SK-N-SH (cell line): ENCODE results near the gene IL20RB. TPM values are rescaled to one million over a fixed set of nuclear protein-coding genes. Genes with fewer than 3 reads are reported as not detected.

Source experiments
- CTCF ChIA-PET: fragments of 300-600, 350-600 bp; formaldehyde crosslinking; extraction: SDS; loops from one replicate; lab custom pipeline; 2021; lab: Yijun Ruan, JAX
- POLR2A ChIA-PET: fragments of 350-600 bp; sonication (Branson Sonifier 250); formaldehyde crosslinking; extraction: SDS; loops from one replicate; lab custom pipeline; 2020; ENCODE audit warnings: antibody characterized with exemption, inconsistent platforms; lab: Yijun Ruan, JAX
- DNase-seq: peaks from one replicate; pipeline ENCODE4 v3.0.0; 2012
- H2AFZ ChIP-seq: fragments of 200-600 bp; sonication (generic); 2 replicates; pipeline ENCODE4 v1.8.1; 2016; ENCODE audit warnings: antibody characterized with exemption, mild to moderate bottlenecking, low read depth
- H3F3A ChIP-seq: fragments of 200-600 bp; sonication (generic); replicated peaks from 2 replicates; pipeline ENCODE3; 2016; ENCODE audit warnings: antibody characterized with exemption, mild to moderate bottlenecking; ENCODE audit not compliant: insufficient read depth
- H3K27ac ChIP-seq, 2 experiments: fragments of 200-500 bp in 1 of 2; fragments of 200-600 bp in 1 of 2; sonication (Bioruptor generic) in 1 of 2; sonication (generic), shearing (Covaris generic) in 1 of 2; 2 replicates each; pipeline versions ENCODE4 v1.5.1 to v1.6.1; 2014 to 2016; ENCODE audit warnings: low read depth in 2 of 2, inconsistent platforms in 1 of 2, low read length in 1 of 2, mild to moderate bottlenecking in 1 of 2, mixed read lengths in 1 of 2
- H3K27me3 ChIP-seq: fragments of 200-600 bp; sonication (generic), shearing (Covaris generic); 2 replicates; pipeline ENCODE4 v1.6.1; 2016; ENCODE audit warnings: mixed run types; ENCODE audit not compliant: insufficient read depth
- H3K36me3 ChIP-seq, 2 experiments: fragments of 200-500 bp in 1 of 2; fragments of 200-600 bp in 1 of 2; sonication (Bioruptor generic) in 1 of 2; sonication (generic) in 1 of 2; replicated peaks in 1 of 2; 2 replicates each; pipeline versions ENCODE3 to v1.5.1; 2014 to 2016; ENCODE audit warnings: low read length in 1 of 2, mild to moderate bottlenecking in 1 of 2; ENCODE audit not compliant: insufficient read depth in 2 of 2, control insufficient read depth in 1 of 2
- H3K4me1 ChIP-seq, 2 experiments: fragments of 200-500 bp in 1 of 2; fragments of 200-600 bp in 1 of 2; sonication (Bioruptor generic) in 1 of 2; sonication (generic), shearing (Covaris generic) in 1 of 2; 2 replicates each; pipeline versions ENCODE4 v1.5.1 to v1.6.1; 2014 to 2016; ENCODE audit warnings: low read depth in 1 of 2, low read length in 1 of 2, mixed run types in 1 of 2; ENCODE audit not compliant: insufficient read depth in 2 of 2, control insufficient read depth in 1 of 2
- H3K4me2 ChIP-seq: fragments of 200-600 bp; sonication (generic), shearing (Covaris generic); 2 replicates; pipeline ENCODE4 v1.6.1; 2017; ENCODE audit warnings: mixed run types
- H3K4me3 ChIP-seq, 2 experiments: fragments of 200-500 bp in 1 of 2; fragments of 200-600 bp in 1 of 2; sonication (Bioruptor generic) in 1 of 2; sonication (generic), shearing (Covaris generic) in 1 of 2; 2 replicates each; pipeline versions ENCODE4 v1.5.1 to v1.8.1; 2014 to 2016; ENCODE audit warnings: low read depth in 2 of 2, inconsistent platforms in 1 of 2, low read length in 1 of 2, mild to moderate bottlenecking in 1 of 2, mixed read lengths in 1 of 2, moderate library complexity in 1 of 2
- H3K79me2 ChIP-seq: fragments of 200-600 bp; sonication (generic); 2 replicates; pipeline ENCODE4 v1.8.1; 2017; ENCODE audit warnings: mild to moderate bottlenecking; ENCODE audit not compliant: insufficient read depth
- H3K9ac ChIP-seq: fragments of 200-600 bp; sonication (generic); 2 replicates; pipeline ENCODE4 v1.6.1; 2017; ENCODE audit warnings: mixed run types
- H3K9me2 ChIP-seq: fragments of 200-600 bp; sonication (generic); 2 replicates; pipeline ENCODE4 v1.6.1; 2017; ENCODE audit warnings: mixed run types
- H3K9me3 ChIP-seq: fragments of 200-600 bp; sonication (generic); 2 replicates; pipeline ENCODE4 v1.6.1; 2017; ENCODE audit warnings: mixed run types, mild to moderate bottlenecking, moderate library complexity
- H4K20me1 ChIP-seq: fragments of 200-600 bp; sonication (generic); 2 replicates; pipeline ENCODE4 v1.6.1; 2017; ENCODE audit warnings: mild to moderate bottlenecking, mixed run types; ENCODE audit not compliant: insufficient read depth
- CHD2 ChIP-seq: fragments of 150-350 bp; IDR thresholded peaks from 2 replicates; pipeline ENCODE4 v1.6.1; 2018; ENCODE audit warnings: low read length; ENCODE audit not compliant: partially characterized antibody
- EP300 ChIP-seq, 2 experiments: IDR thresholded peaks; 2 replicates each; pipeline versions ENCODE4 v1.4.0 to v1.6.1; 2012; ENCODE audit warnings: borderline replicate concordance in 1 of 2, low read depth in 1 of 2, low read length in 1 of 2
- FOSL2 ChIP-seq: IDR thresholded peaks from 2 replicates; pipeline ENCODE4 v1.4.0; 2012; ENCODE audit warnings: low read depth, mild to moderate bottlenecking, moderate library complexity, borderline replicate concordance
- FOXM1 ChIP-seq: IDR thresholded peaks from 2 replicates; pipeline ENCODE4 v1.4.0; 2012; ENCODE audit warnings: low read depth, mild to moderate bottlenecking
- GABPA ChIP-seq: IDR thresholded peaks from 2 replicates; pipeline ENCODE4 v1.4.0; 2012; ENCODE audit warnings: low read depth, mild to moderate bottlenecking
- GATA2 ChIP-seq: sonication (generic); formaldehyde crosslinking; IDR thresholded peaks from 2 replicates; pipeline ENCODE4 v1.5.0; 2020; ENCODE audit warnings: mild to moderate bottlenecking, missing genetic modification reagents
- MEF2A ChIP-seq: IDR thresholded peaks from 2 replicates; pipeline ENCODE4 v1.4.0; 2012; ENCODE audit warnings: low read depth, borderline replicate concordance
- MXI1 ChIP-seq: IDR thresholded peaks from 2 replicates; pipeline ENCODE4 v1.6.1; 2012; ENCODE audit warnings: mild to moderate bottlenecking, low read depth, low read length, improper control_type of control experiment
- RAD21 ChIP-seq: IDR thresholded peaks from 2 replicates; pipeline ENCODE4 v1.6.1; 2012; ENCODE audit warnings: mild to moderate bottlenecking, low read length
- RXRA ChIP-seq: IDR thresholded peaks from 2 replicates; pipeline ENCODE4 v1.4.0; 2012; ENCODE audit warnings: low read depth, mild to moderate bottlenecking, borderline replicate concordance
- SIN3A ChIP-seq: IDR thresholded peaks from 2 replicates; pipeline ENCODE4 v1.6.1; 2012; ENCODE audit warnings: low read depth, mild to moderate bottlenecking, low read length, moderate library complexity, borderline replicate concordance
- TCF12 ChIP-seq: IDR thresholded peaks from 2 replicates; pipeline ENCODE4 v1.4.0; 2012
- TEAD4 ChIP-seq: IDR thresholded peaks from 2 replicates; pipeline ENCODE4 v1.4.0; 2012; ENCODE audit warnings: mild to moderate bottlenecking, borderline replicate concordance; ENCODE audit not compliant: insufficient read depth
- WGBS: methylation state at CpG from one replicate; pipeline ENCODE4 v1.1.6; 2017; ENCODE audit warnings: low lambda C conversion rate; 5-methylcytosine and 5-hydroxymethylcytosine counted together
- polyA plus RNA-seq, 3 experiments: library from polyadenylated mRNA; depleted of rRNA; stranded (reverse); fragments of >200 nt; gene quantifications; 2 replicates each; pipeline ENCODE4 v1.2.3, GENCODE V29; 2012
- TF ChIP-seq, protein P1 (sequence below): fragments of 200-600 bp; sonication (generic); IDR thresholded peaks from 2 replicates; pipeline ENCODE4 v1.6.1; 2017; ENCODE audit warnings: antibody characterized with exemption, mild to moderate bottlenecking, moderate library complexity
- TF ChIP-seq, protein P2 (sequence below): IDR thresholded peaks from 2 replicates; pipeline ENCODE4 v1.4.0; 2012; ENCODE audit warnings: low read depth, borderline replicate concordance
- TF ChIP-seq, protein P3 (sequence below): fragments of 150-350 bp; IDR thresholded peaks from 2 replicates; pipeline ENCODE4 v1.6.1; 2017; ENCODE audit warnings: antibody characterized with exemption, low read length, low read depth, borderline replicate concordance
- TF ChIP-seq, protein P4 (sequence below): IDR thresholded peaks from 2 replicates; pipeline ENCODE4 v1.4.0; 2012; ENCODE audit warnings: low read depth, borderline replicate concordance

IL20RB gene
- polyA plus RNA-seq, 1 of the 3 experiments (the other 2 are of a cell fraction), result 0.58 TPM

DNA sequence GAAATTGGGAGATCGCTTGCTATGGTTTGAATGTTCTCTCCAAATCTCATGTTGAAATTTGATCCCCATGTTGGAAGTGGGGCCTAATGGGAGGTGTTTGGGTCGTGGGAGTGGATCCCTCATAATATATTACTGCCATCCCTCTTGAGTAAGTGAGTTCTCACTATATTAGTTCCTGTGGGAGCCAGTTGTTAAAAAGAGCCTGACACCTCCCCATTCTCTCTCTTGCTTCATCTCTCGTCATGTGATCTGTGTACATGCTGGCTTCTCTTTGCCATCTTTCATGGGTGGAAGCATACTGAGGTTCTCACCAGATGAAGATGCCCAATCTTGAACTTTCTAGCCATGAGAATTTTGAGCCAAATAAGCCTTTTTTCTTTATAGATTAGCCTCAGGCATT lies 43.0 kb upstream of the IL20RB start:
- H3K36me3 ChIP-seq, result peaks cover 0 to 4% of the 10 kb centered on the region in 2 experiments
- POLR2A ChIA-PET, result no interaction called here
- H3K9me2 ChIP-seq, result no peaks in the 10 kb centered on the region
- no peak for DNase-seq
- H2AFZ ChIP-seq, result no peak overlapping the region
- H3K27me3 ChIP-seq, result no peaks in the 10 kb centered on the region
- CTCF ChIA-PET, result no interaction called here
- H3K4me1 ChIP-seq, result peaks cover 0 to 11% of the 10 kb centered on the region in 2 experiments; a peak in 1 of 4 replicates
- H3K4me3 ChIP-seq, result no peak overlapping the region
- H3K9me3 ChIP-seq, result no peaks in the 10 kb centered on the region
- H4K20me1 ChIP-seq, result peaks cover 11% of the 10 kb centered on the region
- peaks cover 98% of the 10 kb centered on the region for H3K79me2 ChIP-seq
- no peak overlapping the region for H3K4me2 ChIP-seq
- TF ChIP-seq, protein P1, sequence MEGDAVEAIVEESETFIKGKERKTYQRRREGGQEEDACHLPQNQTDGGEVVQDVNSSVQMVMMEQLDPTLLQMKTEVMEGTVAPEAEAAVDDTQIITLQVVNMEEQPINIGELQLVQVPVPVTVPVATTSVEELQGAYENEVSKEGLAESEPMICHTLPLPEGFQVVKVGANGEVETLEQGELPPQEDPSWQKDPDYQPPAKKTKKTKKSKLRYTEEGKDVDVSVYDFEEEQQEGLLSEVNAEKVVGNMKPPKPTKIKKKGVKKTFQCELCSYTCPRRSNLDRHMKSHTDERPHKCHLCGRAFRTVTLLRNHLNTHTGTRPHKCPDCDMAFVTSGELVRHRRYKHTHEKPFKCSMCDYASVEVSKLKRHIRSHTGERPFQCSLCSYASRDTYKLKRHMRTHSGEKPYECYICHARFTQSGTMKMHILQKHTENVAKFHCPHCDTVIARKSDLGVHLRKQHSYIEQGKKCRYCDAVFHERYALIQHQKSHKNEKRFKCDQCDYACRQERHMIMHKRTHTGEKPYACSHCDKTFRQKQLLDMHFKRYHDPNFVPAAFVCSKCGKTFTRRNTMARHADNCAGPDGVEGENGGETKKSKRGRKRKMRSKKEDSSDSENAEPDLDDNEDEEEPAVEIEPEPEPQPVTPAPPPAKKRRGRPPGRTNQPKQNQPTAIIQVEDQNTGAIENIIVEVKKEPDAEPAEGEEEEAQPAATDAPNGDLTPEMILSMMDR, result no peak
- TF ChIP-seq EP300 (IDR thresholded peaks at IDR 0.05; ENCODE audit: borderline replicate concordance in 1 of 2, low read depth in 1 of 2, low read length in 1 of 2) (no peak), RXRA (no peak), GABPA (no peak), TEAD4 (no peak)
- TF ChIP-seq, protein P2, sequence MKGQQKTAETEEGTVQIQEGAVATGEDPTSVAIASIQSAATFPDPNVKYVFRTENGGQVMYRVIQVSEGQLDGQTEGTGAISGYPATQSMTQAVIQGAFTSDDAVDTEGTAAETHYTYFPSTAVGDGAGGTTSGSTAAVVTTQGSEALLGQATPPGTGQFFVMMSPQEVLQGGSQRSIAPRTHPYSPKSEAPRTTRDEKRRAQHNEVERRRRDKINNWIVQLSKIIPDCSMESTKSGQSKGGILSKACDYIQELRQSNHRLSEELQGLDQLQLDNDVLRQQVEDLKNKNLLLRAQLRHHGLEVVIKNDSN, result no peak
- H3K27ac ChIP-seq, result no peak overlapping the region
- H3F3A ChIP-seq, result peaks cover 9% of the 10 kb centered on the region
- 94% methylated on average over 3 of the region's 3 CpGs for WGBS
- H3K9ac ChIP-seq, result no peak overlapping the region

DNA sequence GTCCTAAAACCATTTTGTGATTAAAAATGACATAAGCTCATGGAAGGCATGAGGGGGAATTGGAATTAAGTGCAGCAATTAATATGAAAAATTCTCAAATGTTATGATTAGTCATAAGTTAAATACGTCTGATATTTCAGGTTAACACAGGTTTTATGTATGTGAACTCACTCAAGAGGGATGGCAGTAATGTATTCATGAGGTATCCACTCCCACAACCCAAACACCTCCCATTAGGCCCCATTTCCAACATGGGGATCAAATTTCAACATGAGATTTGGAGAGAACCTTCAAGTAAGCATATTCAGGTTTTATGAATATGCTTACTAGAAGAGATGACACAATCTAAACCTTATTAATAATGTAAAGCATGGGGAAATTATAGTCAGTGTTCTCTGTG lies 41.6 kb upstream of the IL20RB start:
- no peaks in the 10 kb centered on the region for H3K27me3 ChIP-seq
- TF ChIP-seq FOSL2 (no peak), MEF2A (no peak), CHD2 (no peak), GATA2 (no peak), MXI1 (no peak), RXRA (no peak), FOXM1 (no peak), TEAD4 (no peak), TCF12 (no peak), RAD21 (no peak), SIN3A (no peak)
- TF ChIP-seq, protein P2, result no peak
- TF ChIP-seq, protein P3, sequence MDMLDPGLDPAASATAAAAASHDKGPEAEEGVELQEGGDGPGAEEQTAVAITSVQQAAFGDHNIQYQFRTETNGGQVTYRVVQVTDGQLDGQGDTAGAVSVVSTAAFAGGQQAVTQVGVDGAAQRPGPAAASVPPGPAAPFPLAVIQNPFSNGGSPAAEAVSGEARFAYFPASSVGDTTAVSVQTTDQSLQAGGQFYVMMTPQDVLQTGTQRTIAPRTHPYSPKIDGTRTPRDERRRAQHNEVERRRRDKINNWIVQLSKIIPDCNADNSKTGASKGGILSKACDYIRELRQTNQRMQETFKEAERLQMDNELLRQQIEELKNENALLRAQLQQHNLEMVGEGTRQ, result no peak
- TF ChIP-seq, protein P4, sequence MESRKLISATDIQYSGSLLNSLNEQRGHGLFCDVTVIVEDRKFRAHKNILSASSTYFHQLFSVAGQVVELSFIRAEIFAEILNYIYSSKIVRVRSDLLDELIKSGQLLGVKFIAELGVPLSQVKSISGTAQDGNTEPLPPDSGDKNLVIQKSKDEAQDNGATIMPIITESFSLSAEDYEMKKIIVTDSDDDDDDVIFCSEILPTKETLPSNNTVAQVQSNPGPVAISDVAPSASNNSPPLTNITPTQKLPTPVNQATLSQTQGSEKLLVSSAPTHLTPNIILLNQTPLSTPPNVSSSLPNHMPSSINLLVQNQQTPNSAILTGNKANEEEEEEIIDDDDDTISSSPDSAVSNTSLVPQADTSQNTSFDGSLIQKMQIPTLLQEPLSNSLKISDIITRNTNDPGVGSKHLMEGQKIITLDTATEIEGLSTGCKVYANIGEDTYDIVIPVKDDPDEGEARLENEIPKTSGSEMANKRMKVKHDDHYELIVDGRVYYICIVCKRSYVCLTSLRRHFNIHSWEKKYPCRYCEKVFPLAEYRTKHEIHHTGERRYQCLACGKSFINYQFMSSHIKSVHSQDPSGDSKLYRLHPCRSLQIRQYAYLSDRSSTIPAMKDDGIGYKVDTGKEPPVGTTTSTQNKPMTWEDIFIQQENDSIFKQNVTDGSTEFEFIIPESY, result no peak
- TF ChIP-seq, protein P1, result no peak
- H2AFZ ChIP-seq, result no peak overlapping the region
- DNase-seq, result no peak
- H3K36me3 ChIP-seq, result peaks cover 0 to 4% of the 10 kb centered on the region in 2 experiments
- peaks cover 0 to 11% of the 10 kb centered on the region in 2 experiments; a peak in 1 of 4 replicates for H3K4me1 ChIP-seq
- ChIA-PET CTCF (interaction anchor here (0.5 kb wide), 1 partner anchor 12 kb away, joined by 3 read pairs; no protein-coding TSS in a partner anchor), POLR2A (no interaction called here)
- 100% methylated on average over 1 of the region's 1 CpG for WGBS
- no peak overlapping the region for H3K9ac ChIP-seq
- peaks cover 3% of the 10 kb centered on the region for H3F3A ChIP-seq
- H3K9me3 ChIP-seq, result no peaks in the 10 kb centered on the region
- no peak overlapping the region for H3K4me2 ChIP-seq
- peaks cover 95% of the 10 kb centered on the region for H3K79me2 ChIP-seq
- H3K27ac ChIP-seq, result no peak overlapping the region
- peaks cover 5% of the 10 kb centered on the region; the same call in 1 of the 2 replicates for H4K20me1 ChIP-seq
- H3K4me3 ChIP-seq, result no peak overlapping the region
- H3K9me2 ChIP-seq, result no peaks in the 10 kb centered on the region
